ENCODE measurements around the gene LHX3. TPM values are rescaled to one million over a fixed set of nuclear protein-coding genes. Genes with fewer than 3 reads are reported as not detected.

The LHX3 gene
- total and polyA plus RNA-seq, 2 donors (not counting 1 experiment from before 2014, with no cell fraction given): not detected

DNA sequence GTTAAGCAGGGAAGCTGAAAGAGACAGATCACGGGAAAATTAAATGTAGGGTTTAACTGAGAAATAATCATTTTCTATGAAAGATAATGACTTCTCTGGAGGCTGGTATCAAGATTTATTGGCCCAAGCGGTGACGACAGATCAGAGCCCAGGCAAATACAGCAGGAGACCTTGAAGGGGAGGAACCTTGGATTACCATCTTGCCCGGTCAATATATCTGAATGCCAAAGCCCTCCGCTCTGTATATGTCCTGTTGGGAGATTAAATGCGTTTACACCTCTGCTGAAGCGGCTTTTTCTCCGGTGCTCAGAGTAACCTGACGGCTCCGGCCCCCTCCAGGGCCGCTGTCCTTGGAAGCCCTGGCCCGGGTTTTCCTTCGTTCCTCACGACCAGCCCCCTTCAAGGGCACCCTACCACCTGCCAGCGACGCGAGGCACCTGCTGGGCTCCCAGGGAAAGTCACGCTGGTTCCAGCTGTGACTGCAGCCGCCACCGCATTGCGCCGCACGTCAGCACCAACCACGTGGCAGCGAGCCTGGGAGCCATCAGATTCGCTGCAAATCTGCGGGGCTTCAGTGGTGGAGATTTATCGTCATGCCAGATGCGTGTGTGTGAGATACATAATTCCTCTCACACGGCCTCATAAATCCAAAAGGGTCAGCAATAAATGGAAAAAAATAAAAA is 45.1 kb upstream of the LHX3 start:
- no peak overlapping the region for H2AFZ ChIP-seq (ENCODE audit: low read length)
- TF ChIP-seq, protein P1, sequence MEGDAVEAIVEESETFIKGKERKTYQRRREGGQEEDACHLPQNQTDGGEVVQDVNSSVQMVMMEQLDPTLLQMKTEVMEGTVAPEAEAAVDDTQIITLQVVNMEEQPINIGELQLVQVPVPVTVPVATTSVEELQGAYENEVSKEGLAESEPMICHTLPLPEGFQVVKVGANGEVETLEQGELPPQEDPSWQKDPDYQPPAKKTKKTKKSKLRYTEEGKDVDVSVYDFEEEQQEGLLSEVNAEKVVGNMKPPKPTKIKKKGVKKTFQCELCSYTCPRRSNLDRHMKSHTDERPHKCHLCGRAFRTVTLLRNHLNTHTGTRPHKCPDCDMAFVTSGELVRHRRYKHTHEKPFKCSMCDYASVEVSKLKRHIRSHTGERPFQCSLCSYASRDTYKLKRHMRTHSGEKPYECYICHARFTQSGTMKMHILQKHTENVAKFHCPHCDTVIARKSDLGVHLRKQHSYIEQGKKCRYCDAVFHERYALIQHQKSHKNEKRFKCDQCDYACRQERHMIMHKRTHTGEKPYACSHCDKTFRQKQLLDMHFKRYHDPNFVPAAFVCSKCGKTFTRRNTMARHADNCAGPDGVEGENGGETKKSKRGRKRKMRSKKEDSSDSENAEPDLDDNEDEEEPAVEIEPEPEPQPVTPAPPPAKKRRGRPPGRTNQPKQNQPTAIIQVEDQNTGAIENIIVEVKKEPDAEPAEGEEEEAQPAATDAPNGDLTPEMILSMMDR (conservative IDR thresholded peaks at IDR 0.05 in 1 of 2, IDR thresholded peaks at IDR 0.05 in 1 of 2; ENCODE audit: low read depth in 1 of 2, low read length in 2 of 2): no peak
- no peak for TF ChIP-seq EZH2 (IDR thresholded peaks at IDR 0.05; ENCODE audit: low read length, missing control alignments)
- H3K36me3 ChIP-seq (ENCODE audit: control insufficient read depth, insufficient read depth, low read length): no peaks in the 10 kb centered on the region
- H3K79me2 ChIP-seq (ENCODE audit: control insufficient read depth, insufficient read depth, low read length): peaks cover 1% of the 10 kb centered on the region
- no peaks in the 10 kb centered on the region for H3K9me3 ChIP-seq (ENCODE audit: control insufficient read depth, insufficient read depth, low read depth, low read length)
- no peak overlapping the region for H3K27ac ChIP-seq (ENCODE audit: insufficient read depth, low read length)
- H3K4me1 ChIP-seq (ENCODE audit: control insufficient read depth, extremely low read depth, insufficient read depth, low read length): no peaks in the 10 kb centered on the region
- no peaks in the 10 kb centered on the region for H4K20me1 ChIP-seq (ENCODE audit: control insufficient read depth, extremely low read depth, insufficient read depth, low read length)
- H3K27me3 ChIP-seq (ENCODE audit: control insufficient read depth, insufficient read depth, low read length): peaks cover 13% of the 10 kb centered on the region
- H3K4me2 ChIP-seq (ENCODE audit: extremely low read depth, insufficient read depth, low read length): no peak overlapping the region
- no peak overlapping the region for H3K4me3 ChIP-seq (replicated peaks in 1 of 4; ENCODE audit: control extremely low read depth in 1 of 4, insufficient read depth in 1 of 4, low read depth in 3 of 4, low read length in 4 of 4)
- H3K9ac ChIP-seq (ENCODE audit: insufficient read depth, low read length): no peak overlapping the region
- no peak for DNase-seq (ENCODE audit: low read depth in 2 of 2)

DNA sequence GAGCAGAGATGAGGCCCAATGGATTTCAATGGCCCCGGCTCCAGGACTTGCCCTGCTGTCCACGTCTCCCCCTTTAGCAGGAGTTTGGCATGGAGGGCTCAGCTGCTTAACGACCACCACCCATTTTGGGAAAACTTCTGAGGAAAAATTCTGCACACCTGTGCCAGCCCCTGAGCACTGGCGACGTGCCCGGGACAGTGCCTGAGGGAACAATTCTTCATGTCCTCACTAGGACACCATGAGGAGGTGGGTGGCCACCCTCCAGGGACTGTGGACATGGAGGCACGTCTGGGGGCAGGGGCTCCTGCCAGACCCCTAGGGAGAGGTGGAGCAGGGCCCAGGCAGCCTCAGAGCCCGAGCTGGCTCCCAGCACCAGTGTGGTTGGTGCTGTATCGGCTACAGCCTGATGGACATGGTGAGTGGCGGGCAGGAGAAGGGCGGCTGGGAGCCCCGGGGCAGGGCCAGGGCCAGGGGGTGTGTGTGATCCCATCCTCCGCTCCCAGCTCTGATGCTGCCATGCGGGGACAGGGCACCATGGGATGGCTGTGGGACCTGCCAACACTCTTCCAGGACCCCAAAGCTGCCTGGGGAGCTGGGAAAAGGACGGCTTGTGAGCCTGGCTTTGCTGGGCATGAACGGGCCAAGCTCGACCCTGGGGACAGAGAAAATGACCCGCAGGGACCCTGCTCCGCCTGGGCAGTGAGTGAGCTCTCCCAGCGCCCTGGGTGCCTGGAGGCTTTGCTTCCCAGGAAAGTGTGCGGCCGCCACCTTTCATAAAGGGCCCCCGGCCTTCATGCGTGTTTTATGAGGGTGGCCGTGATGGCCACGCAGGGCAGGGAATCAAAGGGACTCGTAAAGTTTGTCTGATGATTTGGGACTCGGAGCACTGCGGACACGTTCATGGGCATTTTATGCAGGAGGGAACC is 44.3 kb upstream of the LHX3 start:
- no peak overlapping the region for H3K4me3 ChIP-seq (replicated peaks in 1 of 4; ENCODE audit: control extremely low read depth in 1 of 4, insufficient read depth in 1 of 4, low read depth in 3 of 4, low read length in 4 of 4)
- no peak for DNase-seq (ENCODE audit: low read depth in 2 of 2)
- H3K9me3 ChIP-seq (ENCODE audit: control insufficient read depth, insufficient read depth, low read depth, low read length): no peaks in the 10 kb centered on the region
- H3K79me2 ChIP-seq (ENCODE audit: control insufficient read depth, insufficient read depth, low read length): peaks cover 9% of the 10 kb centered on the region
- no peaks in the 10 kb centered on the region for H4K20me1 ChIP-seq (ENCODE audit: control insufficient read depth, extremely low read depth, insufficient read depth, low read length)
- peaks cover 13% of the 10 kb centered on the region for H3K27me3 ChIP-seq (ENCODE audit: control insufficient read depth, insufficient read depth, low read length)
- H3K4me1 ChIP-seq (ENCODE audit: control insufficient read depth, extremely low read depth, insufficient read depth, low read length): peaks cover 4% of the 10 kb centered on the region
- H3K9ac ChIP-seq (ENCODE audit: insufficient read depth, low read length): no peak overlapping the region
- H3K27ac ChIP-seq (ENCODE audit: insufficient read depth, low read length): no peak overlapping the region
- no peak for TF ChIP-seq EZH2 (IDR thresholded peaks at IDR 0.05; ENCODE audit: low read length, missing control alignments)
- TF ChIP-seq, protein P1 (conservative IDR thresholded peaks at IDR 0.05 in 1 of 2, IDR thresholded peaks at IDR 0.05 in 1 of 2; ENCODE audit: low read depth in 1 of 2, low read length in 2 of 2): no peak
- no peak overlapping the region for H3K4me2 ChIP-seq (ENCODE audit: extremely low read depth, insufficient read depth, low read length)
- H2AFZ ChIP-seq (ENCODE audit: low read length): no peak overlapping the region
- no peaks in the 10 kb centered on the region for H3K36me3 ChIP-seq (ENCODE audit: control insufficient read depth, insufficient read depth, low read length)

DNA sequence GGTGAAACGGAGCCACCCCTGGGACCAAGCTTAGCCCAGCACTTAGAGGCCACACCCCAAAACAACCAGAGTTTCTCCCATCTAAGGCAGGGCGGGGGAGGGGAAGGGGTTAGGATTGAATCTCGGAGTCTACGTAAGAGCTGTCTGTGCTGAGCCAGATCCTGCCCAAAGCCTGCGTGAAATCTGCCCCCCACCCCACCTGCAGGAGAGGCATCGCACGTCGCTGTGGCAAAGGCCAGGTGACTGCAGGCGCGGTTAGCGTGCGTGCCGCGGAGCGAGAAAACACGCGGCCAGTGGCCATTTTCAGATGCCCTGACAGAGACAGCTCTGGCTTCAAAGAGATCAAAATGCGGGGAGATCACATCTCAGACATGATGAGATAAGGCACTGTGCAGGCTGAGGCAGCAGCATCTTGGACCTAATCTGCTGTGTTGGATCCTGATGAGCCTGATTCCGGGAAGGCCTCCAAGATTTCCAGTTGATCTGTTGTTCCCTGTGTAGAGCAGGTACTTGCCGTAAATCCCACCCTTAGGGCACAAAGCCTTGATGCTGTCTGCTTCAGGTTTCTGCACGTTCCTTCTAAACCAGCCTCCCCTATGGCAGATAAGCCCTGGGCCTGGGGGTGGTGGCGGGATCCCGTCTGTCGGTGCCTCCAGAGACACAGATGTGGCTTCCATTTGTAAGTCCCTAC is 43.2 kb upstream of the LHX3 start:
- H3K36me3 ChIP-seq (ENCODE audit: control insufficient read depth, insufficient read depth, low read length): no peaks in the 10 kb centered on the region
- no peak overlapping the region for H3K4me3 ChIP-seq (replicated peaks in 1 of 4; ENCODE audit: control extremely low read depth in 1 of 4, insufficient read depth in 1 of 4, low read depth in 3 of 4, low read length in 4 of 4)
- H3K4me1 ChIP-seq (ENCODE audit: control insufficient read depth, extremely low read depth, insufficient read depth, low read length): peaks cover 4% of the 10 kb centered on the region

More for the DNA sequence above, 43.2 kb upstream of the LHX3 start:
- DNase-seq (ENCODE audit: low read depth in 2 of 2): no peak
- H3K4me2 ChIP-seq (ENCODE audit: extremely low read depth, insufficient read depth, low read length): no peak overlapping the region
- TF ChIP-seq, protein P1 (conservative IDR thresholded peaks at IDR 0.05 in 1 of 2, IDR thresholded peaks at IDR 0.05 in 1 of 2; ENCODE audit: low read depth in 1 of 2, low read length in 2 of 2): no peak
- TF ChIP-seq EZH2 (IDR thresholded peaks at IDR 0.05; ENCODE audit: low read length, missing control alignments): no peak
- H3K9me3 ChIP-seq (ENCODE audit: control insufficient read depth, insufficient read depth, low read depth, low read length): no peaks in the 10 kb centered on the region
- no peak overlapping the region for H2AFZ ChIP-seq (ENCODE audit: low read length)
- no peak overlapping the region for H3K27ac ChIP-seq (ENCODE audit: insufficient read depth, low read length)
- H3K27me3 ChIP-seq (ENCODE audit: control insufficient read depth, insufficient read depth, low read length): peaks cover 13% of the 10 kb centered on the region
- H3K9ac ChIP-seq (ENCODE audit: insufficient read depth, low read length): no peak overlapping the region
- H4K20me1 ChIP-seq (ENCODE audit: control insufficient read depth, extremely low read depth, insufficient read depth, low read length): no peaks in the 10 kb centered on the region
- H3K79me2 ChIP-seq (ENCODE audit: control insufficient read depth, insufficient read depth, low read length): peaks cover 12% of the 10 kb centered on the region
